Psoas muscle (tissue), 8 donors: Measurements from ENCODE around the gene IPO9. TPM values are rescaled to one million over a fixed set of nuclear protein-coding genes. Genes with fewer than 3 reads are reported as not detected.

Experiments
- ATAC-seq, 4 donors: fragments of 200-7000 bp; cut with Tn5 transposase; one replicate each; pipeline ENCODE4 v1.9.1; 2020; ENCODE audit warnings: moderate library complexity in 3 of 4, mild to moderate bottlenecking in 2 of 4
- DNase-seq, 2 donors: peaks; one replicate each; pipeline ENCODE4 v3.0.0-alpha.2; 2020
- H3K27ac ChIP-seq: fragments of 200-600 bp; one replicate; pipeline ENCODE4 v1.8.0; 2022
- H3K27me3 ChIP-seq, 3 donors: fragments of 200-600 bp in 1 of 3; one replicate each; pipeline versions ENCODE4 v1.6.1 to v1.8.0; 2013 to 2022; ENCODE audit warnings: low read length in 2 of 3, mild to moderate bottlenecking in 2 of 3, moderate library complexity in 1 of 3; ENCODE audit not compliant: insufficient read depth in 3 of 3
- H3K36me3 ChIP-seq, 2 donors: fragments of 200-600 bp in 1 of 2; one replicate each; pipeline versions ENCODE4 v1.6.1 to v1.8.0; 2013 to 2022; ENCODE audit warnings: low read depth in 1 of 2, mild to moderate bottlenecking in 1 of 2, moderate library complexity in 1 of 2; ENCODE audit not compliant: insufficient read depth in 1 of 2
- H3K4me1 ChIP-seq: fragments of 200-600 bp; one replicate; pipeline ENCODE4 v1.8.0; 2022
- H3K4me3 ChIP-seq: fragments of 200-600 bp; one replicate; pipeline ENCODE4 v1.8.0; 2022; ENCODE audit warnings: mild to moderate bottlenecking
- H3K9me3 ChIP-seq: fragments of 200-600 bp; one replicate; pipeline ENCODE4 v1.8.0; 2022
- CTCF ChIP-seq: fragments of 200-600 bp; IDR thresholded peaks from one replicate; pipeline ENCODE4 v1.8.0; 2022; ENCODE audit warnings: antibody characterized with exemption
- WGBS, 3 donors: extraction: QIAGEN DNeasy Blood & Tissue Kit; methylation state at CpG; one replicate each; pipeline versions ENCODE4 v1.1.6 to v1.1.7; 2013; 5-methylcytosine and 5-hydroxymethylcytosine counted together
- intact Hi-C, 2 donors: fragments of 100-400 bp; cut with DNase I; formaldehyde crosslinking; loops; one replicate each; pipeline versions ENCODE4 v1.11.0 to v1.14.2; 2022
- polyA plus RNA-seq, 3 donors: library from polyadenylated mRNA; stranded (reverse); fragments of 200-250 nt; gene quantifications; one replicate each; pipeline ENCODE4 v1.2.3, GENCODE V29; 2013
- total RNA-seq, 4 donors: library from RNA; stranded (reverse); fragmentation: NEBNext Ultra II Directional in 2 of 4; extraction: Animal tissue kit (Norgen Biotek cat#: 25700) in 2 of 4; gene quantifications; one replicate each; pipeline versions ENCODE4 v1.2.1 to v1.2.4, GENCODE V29; 2021 to 2023
- donor health status: healthy with polysubstance abuse.
- donor health status: DM: no; HTN: no; CAD: no; lungs with moderate emphysema.
- donor health status: Bipolar disorder and iron deficiency.
- donor health status: healthy.
- donor health status: DM: yes; HTN: yes; CAD: no.
- donor health status: DM: no; HTN: no; CAD: no.
- donor health status: DM: no; HTN: no; CAD: no.
- donor health status: DM: yes; HTN: yes; CAD: no.

The IPO9 gene
- total and polyA plus RNA-seq, 7 donors, result 6.6 to 26.9 (median 20.1) TPM

GRCh38 chr1:201907621-201908020, 78.7 kb downstream of the IPO9 start:
- peak in 1 of 2 donors; percentile 15 for DNase-seq
- Histone ChIP-seq H3K36me3 (peaks cover 0 to 1% of the 10 kb centered on the region in 2 donors), H3K27me3 (no peaks in the 10 kb centered on the region), H3K9me3 (no peaks in the 10 kb centered on the region), H3K27ac (peak overlapping the region; percentile 75), H3K4me3 (no peak overlapping the region), H3K4me1 (peaks cover 44% of the 10 kb centered on the region)
- no peak for ATAC-seq
- WGBS, 3 donors, result 60 to 93% (median 64%) methylated on average over 6 of the region's 6 CpGs
- intact Hi-C loops, result no loop called here
- TF ChIP-seq CTCF, result no peak

GRCh38 chr1:201911826-201912571, 83.0 kb downstream of the IPO9 start:
- no peaks in the 10 kb centered on the region for H3K9me3 ChIP-seq
- 61 to 77% (median 66%) methylated on average over 4 of the region's 4 CpGs for WGBS, 3 donors

GRCh38 chr1:201912832-201913231, 83.9 kb downstream of the IPO9 start:
- Histone ChIP-seq H3K9me3 (no peaks in the 10 kb centered on the region), H3K27me3 (no peaks in the 10 kb centered on the region), H3K36me3 (peaks cover 0 to 4% of the 10 kb centered on the region in 2 donors), H3K4me3 (no peak overlapping the region), H3K4me1 (peaks cover 29% of the 10 kb centered on the region), H3K27ac (no peak overlapping the region)
- ATAC-seq (no peak), DNase-seq (peak in 1 of 2 donors; percentile 54)
- intact Hi-C loops, result no loop called here
- TF ChIP-seq CTCF, result no peak
- 53 to 77% (median 59%) methylated on average over 5 of the region's 5 CpGs for WGBS, 3 donors

More at GRCh38 chr1:201911826-201912571, 83.0 kb downstream of the IPO9 start:
- ATAC-seq (no peak), DNase-seq (no peak)
- Histone ChIP-seq H3K27ac (peak overlapping the region; percentile 2), H3K27me3 (no peaks in the 10 kb centered on the region), H3K36me3 (peaks cover 0 to 4% of the 10 kb centered on the region in 2 donors), H3K4me3 (no peak overlapping the region), H3K4me1 (peaks cover 27% of the 10 kb centered on the region)
- no peak for TF ChIP-seq CTCF
- intact Hi-C loops, result no loop called here

GRCh38 chr1:201914456-201915235, 85.7 kb downstream of the IPO9 start:
- H3K4me3 ChIP-seq, result no peak overlapping the region
- no peak for ATAC-seq
- H3K9me3 ChIP-seq, result no peaks in the 10 kb centered on the region
- intact Hi-C loops, result no loop called here
- no peak for TF ChIP-seq CTCF
- H3K27ac ChIP-seq, result peak overlapping the region; percentile 39
- H3K4me1 ChIP-seq, result peaks cover 40% of the 10 kb centered on the region
- DNase-seq, result peak in 1 of 2 donors; percentile 10
- peaks cover 0 to 4% of the 10 kb centered on the region in 2 donors for H3K36me3 ChIP-seq
- no peaks in the 10 kb centered on the region for H3K27me3 ChIP-seq
- 70 to 86% (median 72%) methylated on average over 13 to 14 of the region's 14 CpGs for whole genome bisulfite sequencing, 3 donors
